GM19023 (cell line): ENCODE results near the gene MME.

ENCODE experiments used
- ATAC-seq: cut with Tn5 transposase; IDR thresholded peaks from one replicate; pipeline ENCODE4 v1.9.1; 2021; ENCODE audit warnings: mild to moderate bottlenecking, moderate library complexity; ENCODE audit not compliant: unreplicated experiment

The MME gene

GRCh38 chr3:155230382-155230781, 150.3 kb downstream of the MME start:
- no peak for ATAC-seq

GRCh38 chr3:155231792-155232191, 151.7 kb downstream of the MME start:
- ATAC-seq: no peak

GRCh38 chr3:155232605-155233004, 152.5 kb downstream of the MME start:
- no peak for ATAC-seq

- no peak for ATAC-seq
Observed at GRCh38 chr3:155233213-155233612, 153.1 kb downstream of the MME start.
